Stimulated activated CD4-positive, alpha-beta T cell treated with anti-CD3 and anti-CD28 coated beads, Interleukin-1b, Interleukin-23, amount 100 ng/mL, for 4 hours (primary cell): ENCODE data around the gene TOM1.

ENCODE experiments used
- DNase-seq, 2 donors: peaks; one replicate each; pipeline ENCODE4 v3.0.0-alpha.2; 2020; ENCODE audit warnings: low read depth in 2 of 2

The TOM1 gene

GRCh38 chr22:35307372-35307771 lies 7.7 kb downstream of the TOM1 start:
- DNase-seq, result no peak

- DNase-seq, result no peak
These were observed 8.2 kb downstream of the TOM1 start for GRCh38 chr22:35307892-35308291.

- no peak for DNase-seq
These were observed 8.9 kb downstream of the TOM1 start for GRCh38 chr22:35308480-35309021.

DNA sequence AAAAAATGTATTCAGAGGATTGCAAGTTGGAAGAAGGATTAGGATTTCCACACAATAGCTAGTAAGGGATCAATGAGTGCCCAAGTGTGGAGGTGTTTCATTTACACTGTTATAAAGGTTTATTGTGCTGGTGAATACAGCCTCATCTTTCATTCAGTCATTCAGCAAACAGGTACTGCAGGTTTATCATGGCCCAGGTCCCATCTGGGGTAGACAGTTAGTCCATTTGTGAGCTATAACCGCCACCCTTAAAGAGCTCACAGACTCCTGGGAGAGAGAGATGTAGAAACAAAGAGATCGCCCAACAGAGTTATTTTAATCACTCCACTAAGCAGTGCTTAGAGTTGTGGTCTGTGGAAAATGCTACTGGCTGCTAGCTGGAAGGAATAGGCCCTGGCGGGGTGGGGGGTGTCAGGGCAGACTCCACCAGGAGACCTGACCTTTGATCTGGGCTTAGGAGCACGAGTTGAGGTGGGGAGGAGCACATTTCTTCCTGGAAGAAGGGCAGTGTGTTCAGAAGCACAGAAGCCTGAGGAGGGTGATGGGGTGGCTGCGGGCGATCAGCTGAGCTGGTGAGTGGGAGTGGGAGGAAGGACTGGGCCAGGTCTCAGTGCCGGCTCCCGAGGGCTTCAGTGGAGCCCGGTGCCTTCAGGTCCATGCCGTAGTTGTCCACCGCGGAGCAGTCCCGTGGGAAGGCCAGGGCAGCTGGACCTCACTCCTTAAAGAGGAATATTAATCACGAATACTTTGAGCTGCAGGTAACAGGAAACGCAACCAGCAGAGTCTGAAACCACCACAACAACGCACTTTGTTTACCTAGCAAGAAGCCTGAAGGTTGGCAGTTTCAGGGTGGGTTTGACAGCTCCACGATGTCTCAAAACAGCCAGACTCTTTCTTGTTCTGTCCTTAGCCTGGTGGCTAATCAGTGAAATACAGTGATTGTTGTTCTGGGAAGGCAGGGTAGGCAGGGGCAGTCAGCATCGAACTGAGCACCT lies 11.2 kb downstream of the TOM1 start:
- DNase-seq, result no peak

- no peak for DNase-seq
These were observed 11.9 kb downstream of the TOM1 start for GRCh38 chr22:35311551-35311999.

DNA sequence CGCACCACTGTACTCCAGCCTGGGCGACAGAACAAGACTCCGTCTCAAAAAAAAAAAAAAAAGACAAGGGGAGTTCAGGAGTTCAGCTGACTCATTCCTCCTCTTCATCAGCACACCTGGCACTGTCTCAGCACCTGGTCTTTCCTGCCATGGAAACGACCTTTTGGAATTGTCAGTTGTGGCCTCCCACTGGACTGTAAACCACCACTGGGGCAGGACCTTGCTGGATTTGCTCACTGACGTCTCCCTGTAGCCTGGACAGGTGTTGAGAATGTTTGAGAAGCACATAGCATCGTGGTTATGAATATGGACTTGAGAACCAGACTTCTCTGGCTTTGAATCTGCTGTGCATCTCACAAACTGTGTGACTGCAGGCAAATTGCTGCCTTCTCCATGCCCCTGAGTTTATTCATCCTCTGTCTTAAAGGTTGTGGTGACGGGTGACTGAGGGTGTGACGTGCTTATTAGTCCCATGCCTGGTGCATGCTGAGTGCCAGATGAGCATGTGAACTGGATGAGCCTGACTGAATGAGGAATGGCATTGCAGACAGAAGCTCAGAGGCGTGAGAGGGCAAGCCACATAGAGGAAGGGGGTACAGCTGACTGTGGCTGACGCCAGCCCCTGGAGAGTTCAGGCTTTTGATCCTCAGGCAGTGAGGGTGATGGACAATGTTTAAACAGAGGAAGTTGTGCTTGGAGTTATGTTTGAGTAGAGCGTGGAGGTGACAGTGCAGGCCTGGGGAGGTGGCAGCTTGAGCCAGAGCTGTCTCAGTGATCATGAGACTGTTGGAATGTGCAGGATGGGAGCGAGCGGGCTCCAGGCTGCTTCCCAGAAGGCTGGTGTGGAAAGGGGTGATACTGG lies 12.7 kb downstream of the TOM1 start:
- no peak for DNase-seq

DNA sequence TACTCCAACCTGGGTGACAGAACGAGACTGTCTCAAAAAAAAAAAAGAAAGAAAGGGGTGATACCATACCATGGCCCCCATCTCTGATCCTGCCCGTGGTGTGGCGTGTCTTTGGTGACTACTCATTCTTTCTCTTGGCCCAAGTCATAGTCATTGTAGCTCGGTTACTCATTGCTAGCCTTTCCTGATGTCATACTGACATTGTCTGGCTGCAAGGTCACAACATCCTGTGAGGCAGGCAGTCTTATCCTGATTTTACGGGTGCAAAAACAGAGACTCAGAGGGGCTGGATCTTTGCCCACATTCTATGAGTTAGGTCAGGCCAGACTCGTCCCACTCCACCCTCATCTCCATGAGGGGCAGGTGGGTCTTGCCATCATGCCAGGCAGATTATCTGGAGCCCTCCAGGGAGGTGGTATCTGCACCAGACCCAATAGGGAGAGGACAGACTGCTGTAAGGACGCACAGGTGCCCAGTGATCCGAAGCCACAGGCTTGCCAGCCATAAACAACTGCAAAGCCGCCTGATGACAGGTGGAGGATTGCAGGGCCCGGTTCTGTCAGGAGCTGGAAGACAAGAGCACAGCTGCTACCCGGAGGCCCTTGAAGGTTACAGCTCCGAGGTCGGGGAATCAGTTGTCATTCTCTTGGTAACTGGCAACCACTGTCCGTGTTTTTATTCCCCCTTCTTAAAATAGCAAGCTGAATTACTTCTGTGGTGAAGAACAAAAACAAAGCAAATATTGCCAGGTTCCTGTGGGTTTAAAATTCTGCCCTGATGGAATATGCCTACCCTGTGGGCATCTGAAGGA lies 13.8 kb downstream of the TOM1 start:
- no peak for DNase-seq

GRCh38 chr22:35314161-35314942 lies 14.7 kb downstream of the TOM1 start:
- DNase-seq, result no peak

DNA sequence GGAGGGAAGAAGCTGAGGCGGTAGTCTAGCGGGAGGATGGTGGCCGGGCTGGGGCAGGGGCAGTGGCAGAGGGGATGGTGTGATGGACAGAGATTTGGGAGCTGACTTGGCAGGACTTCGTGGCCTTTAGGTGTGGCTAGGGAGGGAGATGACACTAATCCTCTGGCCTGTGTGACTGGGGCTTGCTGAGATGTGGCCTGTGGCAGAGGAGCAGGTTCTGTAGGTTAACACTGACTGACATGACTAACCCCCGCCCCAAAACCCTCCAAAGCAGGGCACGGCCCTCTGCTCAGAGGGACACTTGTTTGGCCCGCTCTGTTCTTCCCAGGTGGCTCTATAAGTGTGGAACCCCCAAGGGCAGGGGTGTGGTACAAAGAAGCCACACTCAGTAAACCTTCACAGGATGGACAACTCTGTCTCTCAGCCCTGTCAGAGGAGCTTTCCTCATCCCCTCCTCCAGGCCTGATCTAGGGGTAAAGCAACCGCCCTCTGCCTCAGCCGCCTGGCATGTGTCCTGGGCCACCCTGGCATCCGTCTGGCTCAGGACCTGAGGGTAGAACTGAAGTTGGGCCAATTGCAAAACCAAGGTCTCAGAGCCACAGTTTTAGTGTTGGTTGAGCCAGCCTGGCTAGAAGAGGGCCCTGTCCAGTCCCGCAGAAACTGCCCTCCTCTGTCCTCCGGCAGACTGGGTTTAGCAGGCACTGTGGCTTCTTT lies 15.6 kb downstream of the TOM1 start:
- DNase-seq, result no peak

- no peak for DNase-seq
These were observed 16.4 kb downstream of the TOM1 start for GRCh38 chr22:35315855-35316745.

DNA sequence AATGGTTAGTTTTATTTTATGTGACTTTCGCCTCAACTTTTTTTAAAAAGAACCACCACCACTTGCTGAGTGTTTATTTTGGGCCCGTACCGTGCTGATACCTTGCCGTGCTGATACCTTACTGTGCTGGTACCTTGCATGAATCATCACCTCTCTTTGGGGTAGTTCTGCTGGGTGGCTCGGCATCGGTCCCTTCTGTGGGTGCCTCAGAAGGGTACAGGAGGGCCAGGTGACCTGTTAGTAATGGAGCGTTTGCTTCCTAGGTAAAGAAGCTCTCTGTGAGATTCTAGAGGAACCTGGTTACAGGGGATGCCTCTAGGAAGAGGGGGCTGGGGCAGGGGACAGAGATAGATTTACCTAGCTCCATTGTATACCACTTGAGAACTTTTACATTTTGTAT lies 17.1 kb downstream of the TOM1 start:
- no peak for DNase-seq

DNA sequence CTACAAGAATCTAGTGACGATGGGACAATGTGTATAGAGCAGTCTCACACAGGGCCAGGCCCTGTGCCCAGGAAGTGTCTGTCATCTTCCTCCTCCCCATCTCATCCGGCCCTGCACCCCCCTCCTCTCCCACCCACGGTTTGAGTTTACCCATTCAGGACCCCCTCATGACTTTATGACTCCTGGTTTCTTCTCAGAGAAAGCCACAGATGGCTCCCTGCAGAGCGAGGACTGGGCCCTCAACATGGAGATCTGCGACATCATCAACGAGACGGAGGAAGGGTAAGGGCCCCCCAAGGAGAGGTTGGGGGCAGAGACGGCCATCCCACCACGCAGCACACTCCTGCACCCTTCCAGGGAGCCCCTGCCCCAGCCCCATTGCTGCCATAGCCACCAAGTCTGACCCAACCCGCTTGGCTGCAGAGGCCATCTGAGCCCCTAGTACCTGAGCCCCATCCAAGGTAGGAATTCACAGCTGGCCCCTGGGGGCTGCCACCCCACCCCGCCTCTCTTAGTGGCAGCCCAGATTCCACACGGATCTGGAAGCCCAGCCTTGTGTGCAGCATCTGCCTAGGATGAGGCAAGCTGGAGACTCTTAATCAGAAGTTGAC lies 18.1 kb downstream of the TOM1 start:
- no peak for DNase-seq

- DNase-seq, result no peak
These were observed 18.9 kb downstream of the TOM1 start for GRCh38 chr22:35318346-35319215.

DNA sequence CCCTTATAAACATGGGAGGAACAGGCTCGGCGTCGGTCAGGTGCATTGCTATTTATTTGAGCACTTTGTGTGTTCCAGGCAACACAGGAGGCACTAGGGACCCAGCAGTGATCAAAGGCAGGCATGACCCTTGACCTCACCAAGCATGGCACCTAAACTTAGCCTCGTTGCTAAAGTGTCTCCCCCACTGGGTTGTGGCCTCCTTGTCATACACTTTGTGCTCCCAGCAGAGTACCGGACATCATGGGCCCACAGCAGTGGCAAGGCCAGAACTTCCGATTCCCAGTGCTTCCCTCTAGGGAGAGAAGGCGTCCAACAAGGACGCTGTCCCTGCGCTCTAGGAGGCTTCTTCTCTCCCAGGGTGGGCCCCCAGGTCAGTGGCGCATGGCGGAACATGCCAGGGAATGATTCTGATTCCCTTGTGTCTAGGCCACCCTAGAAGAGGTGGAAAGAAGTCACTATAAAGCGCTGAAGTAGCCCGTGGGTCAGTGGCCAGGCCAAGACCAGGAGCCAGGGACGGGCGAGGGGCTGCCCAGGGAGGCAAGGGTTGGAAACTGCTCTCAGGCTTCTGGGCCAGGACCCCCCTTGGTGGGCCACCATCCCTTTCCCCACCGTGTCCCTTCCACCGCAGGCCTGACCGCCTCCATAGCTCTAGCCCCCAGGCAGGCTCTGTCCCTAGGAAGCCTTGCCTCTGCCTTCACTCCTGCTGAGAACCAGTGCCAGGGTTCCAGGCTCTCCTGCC lies 19.7 kb downstream of the TOM1 start:
- DNase-seq, result no peak

DNA sequence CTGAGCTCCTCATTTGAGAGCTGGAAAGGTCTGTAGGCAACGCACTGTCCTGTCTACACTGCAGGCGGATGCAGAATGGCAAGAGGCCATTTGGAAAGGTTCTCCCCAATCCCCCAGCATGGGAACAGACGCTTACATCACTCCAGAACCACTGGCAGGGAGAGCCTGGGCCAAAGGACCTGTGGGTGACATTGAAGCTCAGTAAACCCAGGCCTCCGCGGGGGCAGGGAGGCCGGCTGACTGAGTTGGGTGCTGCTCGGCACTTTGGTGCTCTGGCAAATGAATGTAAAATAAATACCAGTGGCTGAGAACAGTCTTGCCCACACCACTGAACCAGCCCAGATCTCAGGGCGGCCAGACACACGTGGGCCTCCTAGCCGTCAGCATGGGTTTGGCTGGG lies 22.4 kb downstream of the TOM1 start:
- DNase-seq, result no peak

- no peak for DNase-seq
These were observed 23.2 kb downstream of the TOM1 start for GRCh38 chr22:35322893-35323292.

- no peak for DNase-seq
These were observed 23.6 kb downstream of the TOM1 start for GRCh38 chr22:35323305-35323704.
